Common myeloid progenitor, CD34-positive (primary cell): ENCODE results near the gene F13A1.

Source experiments
- CTCF ChIA-PET: fragments of 350-600 bp; sonication (Branson Sonifier 250); formaldehyde crosslinking; loops from one replicate; lab custom pipeline; 2021; ENCODE audit warnings: antibody characterized with exemption; lab: Charles Lee
- POLR2A ChIA-PET: fragments of 350-600 bp; sonication (Branson Sonifier 250); formaldehyde crosslinking; loops from one replicate; lab custom pipeline; 2021; ENCODE audit warnings: antibody characterized with exemption; lab: Charles Lee
- DNase-seq, 3 donors: peaks; one replicate each; pipeline versions ENCODE4 v3.0.0 to v3.0.0-alpha.2; 2013
- H3K27ac ChIP-seq, 2 experiments: 1 replicate in 1 of 2; 2 replicates in 1 of 2; pipeline ENCODE4 v1.7.0; 2013; ENCODE audit warnings: inconsistent platforms in 2 of 2, low read length in 2 of 2, mild to moderate bottlenecking in 2 of 2, low read depth in 1 of 2, moderate library complexity in 1 of 2; ENCODE audit not compliant: severe bottlenecking in 2 of 2, insufficient read depth in 1 of 2, poor library complexity in 1 of 2
- H3K27me3 ChIP-seq, 5 experiments: replicated peaks in 2 of 5; 1 replicate in 3 of 5; 2 replicates in 2 of 5; pipeline versions ENCODE4 v1.6.1 to v1.7.0; 2013; ENCODE audit warnings: low read length in 4 of 5, mild to moderate bottlenecking in 2 of 5, moderate library complexity in 2 of 5, inconsistent platforms in 1 of 5; ENCODE audit not compliant: insufficient read depth in 5 of 5, control insufficient read depth in 4 of 5
- H3K36me3 ChIP-seq, 4 experiments: 1 replicate in 2 of 4; 2 replicates in 2 of 4; pipeline versions ENCODE4 v1.6.1 to v1.7.0; 2013; ENCODE audit warnings: low read length in 3 of 4, control low read depth in 1 of 4, mild to moderate bottlenecking in 1 of 4; ENCODE audit not compliant: control insufficient read depth in 4 of 4, insufficient read depth in 4 of 4
- H3K4me1 ChIP-seq, 4 experiments: 1 replicate in 3 of 4; 2 replicates in 1 of 4; pipeline versions ENCODE4 v1.6.1 to v1.7.1; 2013; ENCODE audit warnings: low read length in 3 of 4, mild to moderate bottlenecking in 3 of 4, control low read depth in 1 of 4, inconsistent platforms in 1 of 4, moderate library complexity in 1 of 4; ENCODE audit not compliant: control insufficient read depth in 4 of 4, insufficient read depth in 4 of 4; ENCODE audit errors: control extremely low read depth in 1 of 4
- H3K4me3 ChIP-seq, 7 experiments: 1 replicate in 4 of 7; 2 replicates in 3 of 7; pipeline versions ENCODE4 v1.5.1 to v1.7.0; 2013; ENCODE audit warnings: mild to moderate bottlenecking in 7 of 7, low read length in 6 of 7, moderate library complexity in 6 of 7, inconsistent platforms in 2 of 7, low read depth in 2 of 7, control low read depth in 1 of 7; ENCODE audit not compliant: insufficient read depth in 4 of 7, control insufficient read depth in 1 of 7; ENCODE audit errors: extremely low read depth in 1 of 7
- H3K9me3 ChIP-seq, 5 experiments: 1 replicate in 4 of 5; 2 replicates in 1 of 5; pipeline versions ENCODE4 v1.6.1 to v1.7.1; 2013; ENCODE audit warnings: low read length in 4 of 5, mild to moderate bottlenecking in 2 of 5, inconsistent platforms in 1 of 5, low read depth in 1 of 5, moderate library complexity in 1 of 5; ENCODE audit not compliant: control insufficient read depth in 4 of 5, insufficient read depth in 2 of 5; ENCODE audit errors: control extremely low read depth in 1 of 5
- WGBS: methylation state at CpG from one replicate; pipeline ENCODE4 v1.1.5; 2013; ENCODE audit not compliant: insufficient coverage; 5-methylcytosine and 5-hydroxymethylcytosine counted together

Gene F13A1

DNA sequence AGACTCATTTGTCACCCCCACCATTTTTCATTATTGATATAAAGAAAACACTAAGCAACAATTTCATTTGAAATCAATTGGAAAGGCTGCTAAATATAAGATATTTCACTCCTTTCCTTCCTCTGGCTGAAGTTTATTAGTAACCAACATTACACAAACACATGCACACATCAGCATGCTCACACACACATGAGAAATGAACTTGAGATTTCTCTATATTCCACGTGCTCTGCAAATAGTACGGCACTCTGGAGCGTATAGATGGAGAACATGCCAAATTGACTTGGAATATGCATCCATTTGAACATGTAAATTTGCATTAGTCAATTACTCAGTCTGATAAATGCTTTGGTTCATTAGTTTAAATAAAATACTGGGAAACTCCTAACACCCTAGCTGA lies 37.1 kb upstream of the F13A1 start:
- WGBS = no CpG with 5 or more reads among the region's 3 CpGs

DNA sequence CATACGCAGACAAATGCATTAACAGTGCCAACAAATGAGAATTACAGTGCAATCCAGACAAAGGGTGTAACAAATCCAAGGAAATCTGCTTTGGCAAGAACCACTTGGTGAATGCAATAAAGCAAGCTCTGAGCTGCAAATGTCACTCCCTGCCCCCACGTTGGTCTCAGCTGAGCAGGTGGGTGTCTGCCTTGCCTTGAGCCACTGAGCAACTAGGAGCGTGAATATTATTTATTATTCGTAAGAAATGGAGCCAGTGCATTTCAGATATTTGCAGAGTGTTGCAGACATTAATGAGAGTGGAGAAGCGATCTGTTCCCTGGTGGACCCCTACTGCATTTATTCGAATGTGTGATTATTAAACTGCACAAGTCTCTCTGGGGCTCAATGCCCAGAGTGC lies 36.6 kb upstream of the F13A1 start:
- POLR2A ChIA-PET = no interaction called here
- Histone ChIP-seq H3K4me1 (peaks cover 0 to 2% (median 0%) of the 10 kb centered on the region in 4 experiments), H3K4me3 (no peak overlapping the region), H3K27ac (no peak overlapping the region), H3K9me3 (no peaks in the 10 kb centered on the region), H3K27me3 (peaks cover 0 to 5% (median 0%) of the 10 kb centered on the region in 5 experiments), H3K36me3 (no peaks in the 10 kb centered on the region)
- WGBS = 91% methylated on average over 6 of the region's 6 CpGs
- no peak for DNase-seq
- CTCF ChIA-PET = no interaction called here

More for the DNA sequence above, 37.1 kb upstream of the F13A1 start:
- DNase-seq = no peak
- Histone ChIP-seq H3K27me3 (peaks cover 0 to 5% (median 0%) of the 10 kb centered on the region in 5 experiments), H3K4me3 (no peak overlapping the region), H3K36me3 (no peaks in the 10 kb centered on the region), H3K9me3 (no peaks in the 10 kb centered on the region), H3K27ac (no peak overlapping the region), H3K4me1 (peaks cover 0 to 3% (median 0%) of the 10 kb centered on the region in 4 experiments)
- ChIA-PET CTCF (no interaction called here), POLR2A (no interaction called here)

DNA sequence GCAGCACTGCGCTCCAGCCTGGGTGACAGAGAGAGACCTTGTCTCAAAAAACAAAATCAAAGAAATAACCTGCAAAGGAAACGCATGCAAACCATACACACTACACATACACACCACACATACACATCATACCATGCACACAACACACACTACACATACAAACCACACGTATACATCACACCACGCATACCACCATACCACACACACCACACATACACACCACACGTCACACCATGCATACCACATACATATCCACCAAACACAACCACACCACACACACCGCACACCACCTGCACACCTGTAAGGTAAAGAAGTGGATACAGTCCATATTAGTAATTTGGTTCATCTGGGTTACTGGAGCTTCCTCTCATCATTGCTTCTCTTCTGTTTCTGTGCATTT lies 32.3 kb upstream of the F13A1 start:
- Histone ChIP-seq H3K27me3 (peaks cover 0 to 7% (median 0%) of the 10 kb centered on the region in 5 experiments), H3K4me3 (no peak overlapping the region), H3K9me3 (no peaks in the 10 kb centered on the region), H3K27ac (no peak overlapping the region), H3K4me1 (peaks cover 2 to 23% (median 6%) of the 10 kb centered on the region in 4 experiments), H3K36me3 (no peaks in the 10 kb centered on the region)
- no peak for DNase-seq
- 96% methylated on average over 4 of the region's 6 CpGs for WGBS
- ChIA-PET POLR2A (no interaction called here), CTCF (no interaction called here)

DNA sequence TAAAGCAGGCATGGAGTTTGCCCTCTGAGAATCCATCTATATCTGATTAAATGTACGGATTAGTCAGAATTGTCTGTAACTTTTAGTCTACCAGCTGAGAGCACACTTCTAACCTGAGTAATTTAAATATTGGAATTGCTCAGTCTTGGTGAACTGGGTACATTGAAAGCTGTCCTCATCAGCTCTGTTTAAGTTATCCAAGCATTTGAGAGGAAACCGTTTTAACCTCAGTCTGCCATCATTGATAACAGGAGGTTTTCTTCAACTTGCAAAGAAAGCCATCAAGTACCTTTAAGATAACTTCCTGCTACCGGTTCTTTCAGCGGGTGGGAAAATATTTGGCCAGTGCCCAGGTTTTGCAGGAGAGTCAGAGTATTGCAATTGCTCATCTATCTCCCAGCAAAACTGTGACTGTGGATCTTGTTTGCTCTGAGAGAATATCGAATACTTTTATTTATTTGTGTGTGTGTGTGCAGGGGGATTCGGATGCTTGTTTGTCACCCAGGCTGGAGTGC lies 31.1 kb upstream of the F13A1 start:
- ChIA-PET CTCF (no interaction called here), POLR2A (no interaction called here)
- DNase-seq = peak; percentile 41 to 84 (median 78)
- Histone ChIP-seq H3K4me3 (no peak overlapping the region), H3K27me3 (peaks cover 0 to 7% (median 0%) of the 10 kb centered on the region in 5 experiments), H3K4me1 (peaks cover 2 to 23% (median 6%) of the 10 kb centered on the region in 4 experiments), H3K9me3 (no peaks in the 10 kb centered on the region), H3K36me3 (no peaks in the 10 kb centered on the region), H3K27ac (no peak overlapping the region)
- 0% methylated on average over 3 of the region's 6 CpGs for WGBS

DNA sequence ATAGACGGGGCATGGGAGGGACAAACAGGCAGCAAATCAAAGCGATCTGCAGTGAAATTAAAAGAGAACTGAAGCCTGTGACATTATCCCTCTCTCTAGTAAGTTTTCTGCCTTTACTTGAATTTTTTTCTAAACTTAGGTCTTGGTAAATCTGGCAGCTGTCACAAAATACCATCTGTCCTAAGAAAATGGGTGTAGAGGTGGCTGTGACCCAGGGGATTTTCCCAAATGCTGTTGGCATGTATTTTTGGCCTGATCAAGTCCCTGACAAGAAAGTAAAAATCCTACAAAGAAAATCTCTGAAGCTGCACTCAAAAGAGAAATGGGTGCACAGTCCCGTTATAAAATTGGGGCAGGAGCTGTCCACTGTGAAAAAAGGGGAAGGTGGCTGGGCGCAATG lies 30.2 kb upstream of the F13A1 start:
- Histone ChIP-seq H3K9me3 (no peaks in the 10 kb centered on the region), H3K27me3 (peaks cover 0 to 7% (median 0%) of the 10 kb centered on the region in 5 experiments), H3K4me3 (no peak overlapping the region), H3K4me1 (peaks cover 2 to 23% (median 6%) of the 10 kb centered on the region in 4 experiments), H3K36me3 (no peaks in the 10 kb centered on the region), H3K27ac (no peak overlapping the region)
- WGBS = 92% methylated on average over 4 of the region's 4 CpGs
- no peak for DNase-seq
- ChIA-PET CTCF (no interaction called here), POLR2A (interaction anchor here (0.6 to 0.7 kb wide), 2 partner anchors 10 to 581 kb away, joined by 3 to 5 read pairs; no protein-coding TSS in a partner anchor)

DNA sequence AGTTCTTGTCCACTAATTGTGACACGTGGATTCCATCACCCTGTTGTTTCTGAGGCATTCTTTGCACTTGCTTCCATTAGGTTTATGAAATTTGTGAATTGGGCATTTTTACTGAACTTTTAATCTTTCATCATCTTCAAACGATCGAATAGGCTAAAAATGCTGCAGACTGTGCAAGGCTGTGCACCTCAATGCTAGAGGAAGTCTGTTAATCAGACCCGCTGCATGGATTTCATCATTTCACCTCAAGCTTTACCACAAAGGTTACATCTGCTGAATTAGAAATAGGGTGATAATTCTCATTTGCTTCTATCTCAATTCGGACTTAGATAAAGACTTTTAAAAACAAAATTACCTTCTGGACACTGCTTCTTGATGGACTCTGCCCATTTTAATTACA lies 27.8 kb upstream of the F13A1 start:
- Histone ChIP-seq H3K9me3 (peaks cover 0 to 1% (median 0%) of the 10 kb centered on the region in 5 experiments), H3K27ac (no peak overlapping the region), H3K4me3 (peak overlapping the region in 1 of 7 experiments; percentile 10), H3K27me3 (peaks cover 0 to 4% (median 0%) of the 10 kb centered on the region in 5 experiments), H3K4me1 (peaks cover 2 to 23% (median 6%) of the 10 kb centered on the region in 4 experiments), H3K36me3 (no peaks in the 10 kb centered on the region)
- CTCF ChIA-PET = no interaction called here
- WGBS = no CpG with 5 or more reads among the region's 5 CpGs
- POLR2A ChIA-PET = no interaction called here
- DNase-seq = peak; percentile 53 to 89 (median 80)

DNA sequence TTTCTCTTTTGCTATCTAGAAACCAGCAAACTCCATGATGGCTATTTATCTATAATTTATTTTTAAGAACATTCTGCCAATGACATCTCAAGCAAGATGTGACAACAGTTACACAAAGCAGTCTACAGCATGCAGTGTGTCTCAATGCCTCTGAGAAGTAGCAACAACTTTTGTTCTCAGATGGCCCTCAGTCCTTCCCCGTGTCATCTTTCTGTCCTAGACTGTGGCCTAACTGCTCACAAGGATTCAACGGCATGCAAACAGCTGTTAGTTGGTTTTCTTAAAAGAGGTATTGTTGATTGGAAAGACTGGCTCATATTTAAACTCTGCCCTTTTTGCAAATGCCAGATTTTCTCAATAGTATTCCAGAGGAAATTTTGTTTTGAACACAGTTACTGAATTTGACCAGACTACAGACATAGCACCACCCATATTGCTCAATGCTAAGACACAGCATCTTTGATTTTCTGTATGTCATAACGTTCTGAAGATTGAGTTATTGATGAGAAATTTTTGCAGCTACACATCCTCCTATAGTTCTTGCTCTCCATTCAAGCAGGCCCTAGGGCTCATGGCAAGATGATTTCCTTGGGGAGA lies 26.1 kb upstream of the F13A1 start:
- WGBS = 100% methylated on average over 2 of the region's 3 CpGs
- CTCF ChIA-PET = interaction anchor here (0.7 kb wide), 1 partner anchor 1284 kb away, joined by 3 read pairs; no protein-coding TSS in a partner anchor
- no peaks in the 10 kb centered on the region for H3K36me3 ChIP-seq

More for the DNA sequence above, 26.1 kb upstream of the F13A1 start:
- Histone ChIP-seq H3K27me3 (peaks cover 0 to 2% (median 0%) of the 10 kb centered on the region in 5 experiments), H3K9me3 (peaks cover 0 to 2% (median 0%) of the 10 kb centered on the region in 5 experiments), H3K4me1 (peaks cover 2 to 16% (median 6%) of the 10 kb centered on the region in 4 experiments), H3K27ac (no peak overlapping the region), H3K4me3 (no peak overlapping the region)
- POLR2A ChIA-PET = no interaction called here
- DNase-seq = no peak
